H1 (cell line): ENCODE results near the gene POLR3H. TPM values are rescaled to one million over a fixed set of nuclear protein-coding genes. Genes with fewer than 3 reads are reported as not detected.

Experiments
- CTCF ChIA-PET: fragments of 300-600 bp; sonication (Branson Sonifier 250); formaldehyde crosslinking; loops from one replicate; lab custom pipeline; 2021; ENCODE audit not compliant: partially characterized antibody; lab: Charles Lee
- POLR2A ChIA-PET: fragments of 300-600 bp; sonication (Branson Sonifier 250); formaldehyde crosslinking; loops from one replicate; lab custom pipeline; 2021; ENCODE audit warnings: inconsistent platforms; ENCODE audit not compliant: partially characterized antibody; lab: Charles Lee
- DNase-seq, 2 experiments: peaks; one replicate each; pipeline versions ENCODE4 v3.0.0 to v3.0.0-alpha.2; 2010 to 2022; ENCODE audit warnings: low spot score in 2 of 2, low read depth in 1 of 2, mixed read lengths in 1 of 2
- FAIRE-seq: peaks from 2 replicates; lab custom pipeline; 2011; peaks lifted over from hg19 to GRCh38; lab: Jason Lieb, UNC
- H2AFZ ChIP-seq: 2 replicates; pipeline ENCODE4 v1.8.1; 2012; ENCODE audit warnings: low read length, inconsistent platforms
- H2AK5ac ChIP-seq: 2 replicates; pipeline ENCODE4 v1.6.1; 2013; ENCODE audit warnings: low read depth, low read length
- H2BK120ac ChIP-seq: replicated peaks from 2 replicates; pipeline ENCODE3; 2013; ENCODE audit warnings: low read depth, low read length, inconsistent platforms
- H2BK12ac ChIP-seq: 2 replicates; pipeline ENCODE4 v1.6.1; 2013; ENCODE audit warnings: low read depth, low read length
- H2BK15ac ChIP-seq: 2 replicates; pipeline ENCODE4 v1.6.1; 2013; ENCODE audit warnings: low read length
- H2BK20ac ChIP-seq: 2 replicates; pipeline ENCODE4 v1.6.1; 2013; ENCODE audit warnings: low read length
- H2BK5ac ChIP-seq: 2 replicates; pipeline ENCODE4 v1.6.1; 2013; ENCODE audit warnings: low read depth, low read length
- H3K14ac ChIP-seq: 2 replicates; pipeline ENCODE4 v1.6.1; 2013; ENCODE audit warnings: inconsistent platforms; ENCODE audit not compliant: insufficient read length
- H3K18ac ChIP-seq: 2 replicates; pipeline ENCODE4 v1.6.1; 2013; ENCODE audit warnings: low read length; ENCODE audit errors: extremely low read depth
- H3K23ac ChIP-seq: 2 replicates; pipeline ENCODE4 v1.6.1; 2013; ENCODE audit warnings: inconsistent platforms; ENCODE audit not compliant: insufficient read length
- H3K23me2 ChIP-seq: 2 replicates; pipeline ENCODE4 v1.6.1; 2013; ENCODE audit warnings: low read depth, low read length
- H3K27ac ChIP-seq: 2 replicates; pipeline ENCODE4 v1.6.1; 2011; ENCODE audit warnings: low read depth, low read length, inconsistent platforms
- H3K27me3 ChIP-seq, 4 experiments: replicated peaks in 1 of 4; 1 replicate in 1 of 4; 2 replicates in 3 of 4; pipeline versions ENCODE4 v1.6.1 to v1.8.1; 2011 to 2013; ENCODE audit warnings: low read length in 3 of 4, mild to moderate bottlenecking in 3 of 4, inconsistent platforms in 2 of 4, mixed read lengths in 2 of 4, moderate library complexity in 1 of 4; ENCODE audit not compliant: control insufficient read depth in 3 of 4, insufficient read depth in 3 of 4; ENCODE audit errors: extremely low read depth in 1 of 4
- H3K36me3 ChIP-seq, 4 experiments: 2 replicates each; pipeline versions ENCODE4 v1.6.1 to v1.8.1; 2011 to 2013; ENCODE audit warnings: mild to moderate bottlenecking in 4 of 4, low read length in 3 of 4, moderate library complexity in 2 of 4, control low read depth in 1 of 4, inconsistent platforms in 1 of 4; ENCODE audit not compliant: insufficient read depth in 4 of 4, control insufficient read depth in 2 of 4
- H3K4ac ChIP-seq: replicated peaks from 2 replicates; pipeline ENCODE3; 2013; ENCODE audit warnings: low read length, low read depth, mixed read lengths, inconsistent platforms; ENCODE audit not compliant: insufficient read length
- H3K4me1 ChIP-seq, 4 experiments: replicated peaks in 1 of 4; 1 replicate in 1 of 4; 2 replicates in 3 of 4; pipeline versions ENCODE4 v1.6.1 to v1.8.1; 2011 to 2013; ENCODE audit warnings: low read length in 3 of 4, inconsistent platforms in 2 of 4, mixed read lengths in 1 of 4; ENCODE audit not compliant: insufficient read depth in 4 of 4, control insufficient read depth in 3 of 4
- H3K4me2 ChIP-seq, 2 experiments: 2 replicates each; pipeline versions ENCODE4 v1.6.1 to v1.8.1; 2011 to 2013; ENCODE audit warnings: low read depth in 2 of 2, low read length in 2 of 2, control low read depth in 1 of 2, inconsistent platforms in 1 of 2, mild to moderate bottlenecking in 1 of 2; ENCODE audit not compliant: insufficient read depth in 1 of 2
- H3K4me3 ChIP-seq, 4 experiments: fragments of 200-600, 300-600 bp in 1 of 4; sonication (generic), shearing (Covaris generic), sonication (Bioruptor Twin) in 1 of 4; 2 replicates each; pipeline versions ENCODE4 v1.5.1 to v1.8.1; 2011 to 2016; ENCODE audit warnings: low read length in 4 of 4, low read depth in 3 of 4, control low read depth in 2 of 4, inconsistent platforms in 2 of 4, mild to moderate bottlenecking in 2 of 4, mixed read lengths in 1 of 4, moderate library complexity in 1 of 4; ENCODE audit not compliant: insufficient read depth in 2 of 4; ENCODE audit errors: extremely low read depth in 1 of 4
- H3K56ac ChIP-seq: replicated peaks from 2 replicates; pipeline ENCODE3; 2013; ENCODE audit warnings: low read depth, mild to moderate bottlenecking, mixed read lengths, low read length, inconsistent platforms; ENCODE audit not compliant: insufficient read length
- H3K79me1 ChIP-seq: 2 replicates; pipeline ENCODE4 v1.6.1; 2013; ENCODE audit warnings: low read depth, low read length, control low read depth
- H3K79me2 ChIP-seq, 2 experiments: 2 replicates each; pipeline versions ENCODE4 v1.6.1 to v1.8.1; 2012 to 2013; ENCODE audit warnings: low read length in 2 of 2, mild to moderate bottlenecking in 2 of 2, inconsistent platforms in 1 of 2; ENCODE audit not compliant: insufficient read depth in 2 of 2, control insufficient read depth in 1 of 2
- H3K9ac ChIP-seq, 4 experiments: replicated peaks in 1 of 4; 1 replicate in 1 of 4; 2 replicates in 3 of 4; pipeline versions ENCODE4 v1.6.1 to v1.8.1; 2011 to 2013; ENCODE audit warnings: low read depth in 3 of 4, low read length in 3 of 4, control low read depth in 2 of 4, mild to moderate bottlenecking in 2 of 4, moderate library complexity in 2 of 4, inconsistent platforms in 1 of 4; ENCODE audit errors: extremely low read depth in 1 of 4
- H3K9me3 ChIP-seq, 2 experiments: 2 replicates each; pipeline versions ENCODE4 v1.6.1 to v1.8.1; 2012 to 2013; ENCODE audit warnings: mild to moderate bottlenecking in 2 of 2, moderate library complexity in 2 of 2, control low read depth in 1 of 2, inconsistent platforms in 1 of 2, low read depth in 1 of 2, low read length in 1 of 2, mixed read lengths in 1 of 2; ENCODE audit not compliant: insufficient read depth in 2 of 2
- H4K20me1 ChIP-seq, 2 experiments: replicated peaks in 1 of 2; 2 replicates each; pipeline versions ENCODE3 to v1.8.1; 2011 to 2013; ENCODE audit warnings: inconsistent platforms in 2 of 2, low read length in 2 of 2, mild to moderate bottlenecking in 1 of 2; ENCODE audit not compliant: insufficient read depth in 2 of 2, control insufficient read depth in 1 of 2
- H4K5ac ChIP-seq: 2 replicates; pipeline ENCODE4 v1.6.1; 2013; ENCODE audit warnings: low read length, low read depth, mixed read lengths, inconsistent platforms; ENCODE audit not compliant: insufficient read length
- H4K8ac ChIP-seq: 2 replicates; pipeline ENCODE4 v1.8.0; 2013; ENCODE audit warnings: mild to moderate bottlenecking, moderate library complexity, low read length, inconsistent platforms; ENCODE audit not compliant: insufficient read depth; ENCODE audit errors: extremely low read depth
- H4K91ac ChIP-seq: replicated peaks from 2 replicates; pipeline ENCODE3; 2013; ENCODE audit warnings: low read length, mixed read lengths, inconsistent platforms; ENCODE audit not compliant: insufficient read length
- CHD2 ChIP-seq: IDR thresholded peaks from 2 replicates; pipeline ENCODE4 v1.6.1; 2012; ENCODE audit warnings: low read length, improper control_type of control experiment
- EP300 ChIP-seq, 2 experiments: IDR thresholded peaks; 1 replicate in 1 of 2; 2 replicates in 1 of 2; pipeline ENCODE4 v1.6.1; 2011 to 2012; ENCODE audit warnings: low read depth in 2 of 2, low read length in 2 of 2, mild to moderate bottlenecking in 2 of 2, borderline replicate concordance in 1 of 2, inconsistent platforms in 1 of 2, moderate library complexity in 1 of 2
- FOSL1 ChIP-seq: IDR thresholded peaks from 2 replicates; pipeline ENCODE4 v1.6.1; 2011; ENCODE audit warnings: mild to moderate bottlenecking, low read depth, low read length, moderate library complexity; ENCODE audit not compliant: insufficient read depth
- GABPA ChIP-seq: IDR thresholded peaks from 2 replicates; pipeline ENCODE4 v1.6.1; 2011; ENCODE audit warnings: mild to moderate bottlenecking, low read length, moderate library complexity, borderline replicate concordance; ENCODE audit not compliant: insufficient read depth
- RXRA ChIP-seq: IDR thresholded peaks from 2 replicates; pipeline ENCODE4 v1.6.1; 2011; ENCODE audit warnings: low read depth, mild to moderate bottlenecking, low read length, moderate library complexity; ENCODE audit not compliant: insufficient read depth
- WGBS, 2 experiments: shearing (Covaris generic) in 1 of 2; methylation state at CpG; one replicate each; pipeline versions ENCODE4 v1.1.6 to v1.1.7; 2013 to 2015; ENCODE audit warnings: low lambda C conversion rate in 2 of 2, mixed read lengths in 2 of 2, inconsistent platforms in 1 of 2, low coverage in 1 of 2, missing lambda C conversion rate in 1 of 2; ENCODE audit not compliant: insufficient replicate concordance in 2 of 2, insufficient coverage in 1 of 2, insufficient read length in 1 of 2; ENCODE audit errors: extremely low coverage in 1 of 2, missing lambda C conversion rate in 1 of 2; 5-methylcytosine and 5-hydroxymethylcytosine counted together
- polyA plus RNA-seq, 7 experiments: library from polyadenylated mRNA; depleted of rRNA in 3 of 7; stranded (reverse) in 5 of 7; unstranded in 2 of 7; fragments of >200 nt in 5 of 7; fragments of 200-250 nt in 2 of 7; gene quantifications; 1 replicate in 5 of 7; 2 replicates in 1 of 7; 4 replicates in 1 of 7; pipeline versions ENCODE4 v1.2.1 to v1.2.3, GENCODE V29; 2011 to 2013; ENCODE audit warnings: missing spikeins in 2 of 7, mixed read lengths in 2 of 7
- total RNA-seq: library from RNA; stranded (reverse); fragmentation: NEBNext Ultra II Directional; extraction: Animal tissue kit (Norgen Biotek cat#: 25700); gene quantifications from 2 replicates; pipeline ENCODE4 v1.2.1, GENCODE V29; 2021
- TF ChIP-seq, protein P1 (sequence below): IDR thresholded peaks from 2 replicates; pipeline ENCODE4 v1.6.1; 2011; ENCODE audit warnings: low read depth, mild to moderate bottlenecking, low read length; ENCODE audit not compliant: insufficient read depth

Gene POLR3H
- total and polyA plus RNA-seq, 2 of the 8 experiments (the other 6 are each of a cell fraction or from before 2014, with no cell fraction given), result 29.7 to 39.2 TPM

- Histone ChIP-seq H4K8ac (no peak overlapping the region), H3K4me2 (no peak overlapping the region), H3K4me3 (no peak overlapping the region), H2BK15ac (no peak overlapping the region), H3K4me1 (peaks cover 4 to 16% (median 14%) of the 10 kb centered on the region in 4 experiments), H3K79me1 (peaks cover 4% of the 10 kb centered on the region; the same call in 1 of the 2 replicates), H3K79me2 (no peaks in the 10 kb centered on the region), H2BK120ac (no peak overlapping the region), H3K9ac (no peak overlapping the region), H4K20me1 (peaks cover 2 to 3% of the 10 kb centered on the region in 2 experiments), H3K56ac (no peak overlapping the region), H2BK20ac (no peak overlapping the region), H3K4ac (no peak overlapping the region), H3K23ac (no peak overlapping the region), H3K27ac (no peak overlapping the region), H2BK5ac (no peak overlapping the region), H3K23me2 (no peaks in the 10 kb centered on the region), H3K14ac (no peak overlapping the region), H4K5ac (no peak overlapping the region), H2BK12ac (no peak overlapping the region), H3K27me3 (no peaks in the 10 kb centered on the region), H2AK5ac (no peak overlapping the region), H2AFZ (no peak overlapping the region), H3K9me3 (no peaks in the 10 kb centered on the region), H3K18ac (no peak overlapping the region), H3K36me3 (peaks cover 0 to 21% (median 6%) of the 10 kb centered on the region in 4 experiments; a peak in 5 of 8 replicates), H4K91ac (no peak overlapping the region)
- DNase-seq, result no peak
- ChIA-PET POLR2A (interaction anchor here (0.6 to 3.3 kb wide), 9 partner anchors 27 to 237 kb away, joined by 3 to 34 read pairs (median 5); partner anchors contain the start of genes ACO2, PHF5A, PMM1 and POLR3H), CTCF (interaction anchor here (1.2 to 13.5 kb wide), 27 partner anchors 8 to 231 kb away, joined by 3 to 269 read pairs (median 9); partner anchors contain the start of genes ACO2, PHF5A, RANGAP1 and TOB2)
- WGBS, 2 experiments, result 90% methylated on average over 8 of the region's 8 CpGs; no CpG with 5 or more reads in 1 of the 2 experiments
- FAIRE-seq, result no peak
- TF ChIP-seq CHD2, result no peak
- TF ChIP-seq, protein P1, sequence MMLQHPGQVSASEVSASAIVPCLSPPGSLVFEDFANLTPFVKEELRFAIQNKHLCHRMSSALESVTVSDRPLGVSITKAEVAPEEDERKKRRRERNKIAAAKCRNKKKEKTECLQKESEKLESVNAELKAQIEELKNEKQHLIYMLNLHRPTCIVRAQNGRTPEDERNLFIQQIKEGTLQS, result no peak
- no peak for TF ChIP-seq GABPA
- TF ChIP-seq FOSL1, result no peak
- TF ChIP-seq EP300 (IDR thresholded peaks at IDR 0.05; ENCODE audit: borderline replicate concordance in 1 of 2, low read depth in 2 of 2, low read length in 2 of 2), result no peak
- no peak for TF ChIP-seq RXRA
These were observed 27.8 kb downstream of the POLR3H start for GRCh38 chr22:41516462-41516861.
